Left ventricle myocardium superior (tissue), 1 donor: ENCODE data around the gene HHIP. TPM values are rescaled to one million over a fixed set of nuclear protein-coding genes. Genes with fewer than 3 reads are reported as not detected.

Experiments
- ATAC-seq: fragments of 200-7000 bp; cut with Tn5 transposase; one replicate; pipeline ENCODE4 v1.9.1; 2020; ENCODE audit warnings: mild to moderate bottlenecking, moderate library complexity
- DNase-seq: peaks from one replicate; pipeline ENCODE4 v3.0.0-alpha.2; 2020
- intact Hi-C: fragments of 100-400 bp; cut with micrococcal nuclease; formaldehyde crosslinking; loops from one replicate; pipeline ENCODE4 v1.11.0; 2022
- total RNA-seq: library from RNA; stranded (reverse); fragmentation: NEBNext Ultra II Directional; extraction: Animal tissue kit (Norgen Biotek cat#: 25700); gene quantifications from one replicate; pipeline ENCODE4 v1.2.1, GENCODE V29; 2021
- donor health status: DM: no; HTN: yes; CAD: no; lungs with severe emphysema.

HHIP gene
- total RNA-seq, 1 donor from 2014 or later = not detected

DNA sequence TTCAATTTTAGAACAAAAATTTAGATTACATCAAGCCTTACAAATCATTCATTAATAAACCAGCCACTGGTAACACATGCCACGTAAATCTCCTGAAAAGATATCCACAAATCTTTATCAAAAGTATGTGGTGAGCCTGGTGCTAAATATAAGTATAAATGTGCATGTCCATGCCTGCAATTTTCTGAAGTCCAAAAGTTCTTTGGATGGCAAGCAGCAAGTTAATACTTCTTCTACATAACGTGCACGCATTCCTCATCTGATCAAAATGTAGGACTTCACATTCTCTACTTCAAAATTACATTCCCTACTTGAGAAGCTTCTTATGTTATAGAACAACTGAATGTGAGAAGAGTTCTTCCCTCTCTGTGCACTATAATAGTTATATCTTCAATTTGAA, 49.8 kb downstream of the HHIP start:
- ATAC-seq = no peak
- intact Hi-C loops = no loop called here
- DNase-seq = no peak

DNA sequence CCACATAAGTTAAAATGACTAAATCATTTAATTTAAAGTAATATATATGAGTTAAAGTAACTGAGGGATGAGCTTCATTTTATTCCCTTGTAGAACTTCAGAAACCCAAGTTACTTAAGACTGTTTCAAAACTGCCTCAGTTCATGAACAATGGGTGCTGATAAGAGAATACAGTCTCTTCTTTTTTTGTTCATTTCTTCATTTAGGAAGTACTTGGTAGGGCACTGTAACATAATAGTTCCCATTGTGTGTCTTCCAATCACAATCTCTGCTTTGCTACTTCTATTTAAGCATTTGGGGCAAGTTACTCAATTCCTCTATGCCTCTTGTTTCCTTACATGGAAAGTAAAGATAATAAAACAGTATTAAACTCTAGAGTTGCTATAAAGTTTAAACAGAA, 50.4 kb downstream of the HHIP start:
- intact Hi-C loops = no loop called here

DNA sequence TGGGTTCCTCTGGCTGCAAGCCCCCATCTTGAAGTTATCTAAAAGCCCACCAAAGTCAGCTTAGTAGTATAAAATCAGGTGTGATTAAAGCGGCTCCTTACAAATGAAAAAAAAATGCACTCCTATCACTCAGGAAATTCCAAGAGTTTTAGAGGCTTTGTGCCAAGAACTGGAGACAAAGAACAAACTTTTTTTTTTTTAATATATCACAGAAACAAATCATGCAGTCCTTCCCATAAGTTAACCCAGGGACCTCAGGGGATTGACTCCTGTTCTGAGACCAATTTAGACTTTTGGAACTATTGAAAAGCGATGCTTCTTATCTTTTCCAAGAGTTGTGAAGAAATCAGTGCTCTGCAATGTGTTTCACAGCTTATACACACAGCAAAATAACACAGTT, 53.6 kb downstream of the HHIP start:
- intact Hi-C loops = no loop called here
- DNase-seq = no peak
- no peak for ATAC-seq

More for the DNA sequence above, 50.4 kb downstream of the HHIP start:
- DNase-seq = no peak
- no peak for ATAC-seq

DNA sequence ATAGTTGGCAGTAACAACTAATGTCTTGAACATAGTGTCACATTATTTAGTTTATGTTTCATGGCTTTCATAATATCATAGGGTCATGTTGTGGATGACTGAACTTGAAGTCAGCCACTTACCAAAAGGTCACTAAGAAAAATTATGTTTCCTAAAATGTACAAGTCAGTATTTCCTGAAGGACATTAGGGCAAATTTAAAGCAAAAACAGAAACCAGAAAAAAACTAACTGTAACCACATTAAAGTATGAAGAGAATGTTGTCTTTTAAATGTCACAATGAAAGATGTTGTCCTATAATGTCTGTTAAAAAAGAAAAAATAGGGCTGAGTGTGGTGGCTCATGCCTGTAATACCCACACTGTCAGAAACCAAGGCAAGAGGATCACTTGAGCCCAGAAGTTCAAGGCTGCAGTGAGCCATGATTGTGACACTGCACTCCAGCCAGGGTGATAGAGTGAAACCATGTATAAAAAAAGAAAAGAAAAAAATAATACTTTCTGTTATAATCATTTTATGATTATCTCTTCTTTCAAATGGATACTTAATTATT, 55.8 kb downstream of the HHIP start:
- ATAC-seq (no peak), DNase-seq (no peak)
- intact Hi-C loops = no loop called here

DNA sequence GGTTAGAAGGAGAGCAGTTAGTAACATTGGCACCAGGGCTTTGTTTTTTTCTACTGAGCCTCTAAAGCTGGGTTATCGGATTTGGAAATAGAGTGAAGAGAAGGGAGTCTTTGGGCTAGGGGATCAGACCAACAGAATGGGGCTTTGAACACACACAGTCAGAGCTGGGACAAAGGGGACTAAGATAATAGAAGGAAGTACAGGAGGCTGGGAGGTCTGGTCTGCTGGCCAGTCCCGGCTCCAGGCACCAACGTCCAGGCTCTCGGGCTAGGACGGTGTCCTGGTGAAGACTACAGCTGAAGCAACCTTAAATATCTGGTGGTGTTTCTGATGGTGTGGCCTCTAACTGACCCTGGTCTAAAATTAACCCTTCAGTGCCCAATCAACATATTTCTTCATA, 57.5 kb downstream of the HHIP start:
- intact Hi-C loops = no loop called here
- DNase-seq = no peak
- no peak for ATAC-seq

DNA sequence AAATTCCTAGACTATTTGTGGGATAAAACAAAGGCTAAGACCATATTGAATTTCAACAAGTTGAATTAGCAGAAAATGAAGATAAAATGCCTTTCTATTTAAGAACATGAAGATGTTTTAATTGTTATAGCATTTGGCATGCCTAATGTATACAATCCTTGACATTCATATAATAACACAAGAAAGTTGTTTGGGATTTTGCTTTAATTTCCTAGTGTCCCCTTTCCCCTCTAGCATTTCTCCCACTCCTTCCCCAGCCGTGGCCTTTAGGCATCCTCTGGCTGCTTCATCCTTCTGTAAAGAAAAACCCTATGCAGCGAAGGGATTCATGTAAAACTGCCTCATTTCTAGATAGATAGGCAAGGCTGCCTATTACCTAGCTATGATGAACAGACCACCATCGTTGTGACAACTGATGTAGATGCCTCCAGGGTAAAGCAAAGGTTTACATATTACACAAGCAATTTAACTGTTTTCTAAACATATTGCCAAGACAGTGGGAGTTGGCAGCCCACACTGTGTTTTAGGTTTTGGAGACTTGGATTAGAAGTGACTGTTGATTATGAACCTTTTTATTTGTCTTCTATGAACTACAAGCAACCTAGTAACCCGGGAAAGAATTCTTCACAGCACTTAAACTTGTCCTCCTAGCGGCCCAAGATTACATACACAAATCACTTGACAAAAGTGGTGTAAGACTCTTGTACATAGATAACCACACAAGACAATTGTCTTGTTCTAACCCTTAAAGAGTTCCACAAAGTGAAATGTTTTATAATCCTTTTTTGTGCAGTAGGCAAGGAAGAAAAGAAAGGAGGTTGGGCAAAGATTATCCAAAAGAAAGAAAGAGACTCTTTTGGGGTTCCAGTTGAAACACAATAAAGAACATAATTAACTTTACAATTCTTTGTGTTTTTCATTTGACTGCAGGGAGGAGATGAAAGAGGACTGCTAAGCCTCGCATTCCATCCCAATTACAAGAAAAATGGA, 59.9 kb downstream of the HHIP start:
- no peak for ATAC-seq
- intact Hi-C loops = no loop called here
- no peak for DNase-seq

DNA sequence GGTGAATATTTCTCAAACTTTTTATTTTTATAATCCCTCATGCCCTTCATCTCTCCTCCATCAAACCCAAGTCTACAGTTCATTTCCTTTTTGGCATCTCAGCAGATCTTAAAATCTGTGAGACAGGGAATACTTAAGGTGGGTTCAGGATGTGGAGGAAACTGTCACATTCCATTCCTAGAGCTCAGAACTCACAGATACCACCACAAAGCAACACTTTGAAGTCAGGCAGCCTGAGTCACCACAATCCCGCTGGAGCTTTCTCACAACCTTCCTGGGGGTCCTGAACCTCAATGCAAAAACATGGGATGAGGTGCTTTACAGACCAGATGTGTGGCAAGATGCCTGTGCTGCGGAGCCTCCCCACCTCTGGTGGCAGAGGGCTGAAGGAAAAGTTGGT, 63.2 kb downstream of the HHIP start:
- intact Hi-C loops = no loop called here
- DNase-seq (no peak), ATAC-seq (no peak)

DNA sequence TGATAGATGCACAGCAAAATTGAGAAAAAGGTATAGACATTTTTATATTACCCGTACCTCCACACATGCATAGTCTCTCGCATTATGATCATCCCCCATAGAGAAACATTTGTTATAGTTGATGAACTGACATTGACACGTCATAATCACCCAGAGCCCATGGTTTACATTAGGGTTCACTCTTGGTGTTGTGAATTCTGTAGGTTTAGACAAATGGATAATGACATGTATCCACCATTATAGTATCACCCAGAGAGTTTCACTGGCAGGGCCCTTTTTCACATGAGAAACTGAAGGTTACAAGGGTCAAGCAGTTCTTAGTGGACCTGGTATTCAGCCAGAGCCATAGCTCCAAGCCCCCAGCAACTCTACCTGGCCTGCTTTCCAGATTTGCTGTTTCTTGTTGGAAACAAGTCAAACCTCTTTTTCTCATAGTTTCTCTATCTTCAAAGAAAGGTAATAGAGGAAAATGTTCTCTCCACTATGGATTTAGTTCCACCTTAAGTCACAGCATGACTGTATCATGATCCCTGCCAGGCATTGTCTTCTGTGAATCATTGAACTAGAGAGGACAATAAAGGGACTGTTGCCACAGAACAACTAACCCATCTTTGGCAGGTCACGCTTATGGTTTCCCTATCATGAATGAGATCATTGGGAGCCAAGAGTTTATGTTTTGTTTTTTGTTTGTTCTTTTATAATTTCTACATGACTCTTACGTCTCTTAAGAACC, 64.0 kb downstream of the HHIP start:
- intact Hi-C loops = no loop called here
- peak; percentile 62 for ATAC-seq
- no peak for DNase-seq

DNA sequence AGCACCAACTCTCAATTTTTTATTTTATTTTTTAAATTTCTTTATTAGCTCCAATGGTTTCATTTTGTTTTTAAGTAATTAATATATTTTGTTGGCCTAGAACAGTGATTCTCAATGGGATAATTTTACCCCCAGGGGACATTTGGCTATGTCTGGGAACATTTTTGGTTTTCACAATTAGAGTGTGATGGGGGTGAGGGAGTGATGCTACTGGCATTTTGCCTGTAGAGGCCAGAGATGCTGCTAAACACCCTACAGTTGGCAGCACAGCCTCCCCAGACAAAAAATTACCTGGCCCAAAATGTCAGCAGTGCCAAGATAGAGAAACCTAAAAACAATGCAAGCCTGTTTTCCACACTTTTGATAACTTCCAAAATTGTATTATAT, 64.6 kb downstream of the HHIP start:
- no peak for DNase-seq
- intact Hi-C loops = no loop called here
- no peak for ATAC-seq

DNA sequence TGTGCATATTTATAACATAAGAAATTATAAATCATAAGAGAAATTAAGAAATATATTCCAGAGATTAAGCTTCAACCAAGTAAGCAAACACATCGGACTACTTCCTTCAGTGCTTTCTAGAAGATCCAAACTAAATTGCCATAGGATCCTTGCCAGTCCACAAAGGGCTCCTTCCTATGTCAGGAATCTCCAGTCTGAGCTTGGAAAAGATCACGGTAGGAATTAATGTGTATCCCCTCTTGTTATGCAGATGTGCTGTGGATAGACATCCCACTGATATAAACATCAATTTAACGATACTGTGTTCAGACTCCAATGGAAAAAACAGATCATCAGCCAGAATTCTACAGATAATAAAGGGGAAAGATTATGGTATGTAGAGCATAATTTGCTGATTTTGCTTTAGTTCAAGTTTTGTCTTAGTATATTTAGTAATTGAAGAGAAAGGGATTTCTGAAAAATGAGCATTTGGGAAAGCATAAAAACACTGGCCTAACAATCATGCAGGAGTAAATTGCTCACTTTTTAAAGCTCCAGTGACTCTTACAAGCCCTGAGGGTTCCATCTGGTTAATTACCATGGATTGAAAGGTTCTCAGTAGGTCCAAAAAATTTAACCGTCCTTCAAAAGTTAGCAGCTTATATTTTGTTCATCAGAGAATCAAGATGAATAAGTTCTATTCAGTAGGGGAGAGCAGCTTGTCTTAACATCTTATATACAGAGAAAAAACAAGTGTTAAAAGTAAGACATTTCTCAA, 65.9 kb downstream of the HHIP start:
- no peak for ATAC-seq
- no peak for DNase-seq

DNA sequence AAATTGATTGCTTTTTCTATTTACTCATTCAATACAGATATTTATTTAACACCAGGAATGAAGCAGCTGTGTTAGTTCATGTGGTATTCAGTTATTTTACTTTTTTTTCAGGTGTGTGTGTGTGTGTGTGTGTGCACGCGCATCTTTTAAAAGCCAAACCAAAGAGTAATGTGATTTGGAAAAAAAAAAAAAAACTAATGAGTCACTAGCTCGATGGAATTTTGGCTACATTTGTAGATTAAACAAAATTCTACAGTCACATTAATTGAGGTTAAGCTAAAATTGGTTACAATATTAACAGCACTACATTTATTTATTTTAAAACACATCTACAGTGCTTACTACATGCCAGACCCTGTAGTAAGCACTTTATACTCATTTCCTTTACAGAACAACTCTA, 66.8 kb downstream of the HHIP start:
- no peak for ATAC-seq
- intact Hi-C loops = no loop called here
- no peak for DNase-seq

More for the DNA sequence above, 65.9 kb downstream of the HHIP start:
- intact Hi-C loops = no loop called here

DNA sequence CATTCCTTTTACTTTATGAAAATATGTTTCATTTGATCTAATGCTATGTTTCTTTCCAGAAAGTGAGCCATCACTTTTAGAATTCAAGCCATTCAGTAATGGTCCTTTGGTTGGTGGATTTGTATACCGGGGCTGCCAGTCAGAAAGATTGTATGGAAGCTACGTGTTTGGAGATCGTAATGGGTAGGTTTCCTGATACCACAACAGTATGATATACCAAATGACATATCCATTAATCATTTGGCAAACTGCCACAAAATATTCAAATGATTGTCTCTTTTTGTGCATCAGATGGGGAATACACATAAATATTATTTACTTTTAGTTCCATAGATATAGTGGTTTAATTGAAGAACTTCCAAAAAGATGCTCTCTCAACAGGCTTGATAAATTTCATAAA, 68.2 kb downstream of the HHIP start:
- intact Hi-C loops = no loop called here
- no peak for ATAC-seq

DNA sequence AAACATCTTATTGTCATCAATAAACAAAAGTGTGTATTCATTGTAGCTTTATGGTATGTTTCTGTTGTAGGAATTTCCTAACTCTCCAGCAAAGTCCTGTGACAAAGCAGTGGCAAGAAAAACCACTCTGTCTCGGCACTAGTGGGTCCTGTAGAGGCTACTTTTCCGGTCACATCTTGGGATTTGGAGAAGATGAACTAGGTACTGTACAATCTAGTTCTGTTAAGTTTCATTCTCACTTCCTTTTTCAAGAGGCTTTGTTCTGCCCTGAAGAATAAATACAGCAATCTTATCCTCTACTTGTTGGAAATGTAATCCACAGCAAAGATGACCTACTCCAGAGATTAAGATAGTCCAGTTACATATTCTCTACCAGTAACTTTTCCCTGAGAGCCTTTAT, 69.3 kb downstream of the HHIP start:
- intact Hi-C loops = no loop called here

More for the DNA sequence above, 68.2 kb downstream of the HHIP start:
- no peak for DNase-seq

DNA sequence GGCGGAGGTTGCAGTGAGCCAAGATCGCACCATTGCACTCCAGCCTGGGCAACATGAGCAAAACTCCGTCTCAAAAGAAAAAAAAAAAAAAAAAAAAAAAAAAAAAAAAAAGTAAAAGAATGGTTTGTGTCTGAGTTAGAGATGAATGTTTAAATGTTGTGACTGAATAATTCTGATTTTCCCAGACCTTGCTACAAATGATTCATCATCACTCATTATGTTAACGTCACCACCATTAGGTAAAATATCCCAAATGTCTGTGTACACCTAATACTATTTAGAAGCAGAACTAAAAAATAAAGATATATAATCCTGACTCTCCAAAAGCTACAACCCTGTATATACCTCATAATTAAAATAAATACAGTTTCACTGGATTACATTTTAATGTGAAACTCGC, 70.8 kb downstream of the HHIP start:
- no peak for ATAC-seq

More for the DNA sequence above, 69.3 kb downstream of the HHIP start:
- ATAC-seq (no peak), DNase-seq (no peak)

DNA sequence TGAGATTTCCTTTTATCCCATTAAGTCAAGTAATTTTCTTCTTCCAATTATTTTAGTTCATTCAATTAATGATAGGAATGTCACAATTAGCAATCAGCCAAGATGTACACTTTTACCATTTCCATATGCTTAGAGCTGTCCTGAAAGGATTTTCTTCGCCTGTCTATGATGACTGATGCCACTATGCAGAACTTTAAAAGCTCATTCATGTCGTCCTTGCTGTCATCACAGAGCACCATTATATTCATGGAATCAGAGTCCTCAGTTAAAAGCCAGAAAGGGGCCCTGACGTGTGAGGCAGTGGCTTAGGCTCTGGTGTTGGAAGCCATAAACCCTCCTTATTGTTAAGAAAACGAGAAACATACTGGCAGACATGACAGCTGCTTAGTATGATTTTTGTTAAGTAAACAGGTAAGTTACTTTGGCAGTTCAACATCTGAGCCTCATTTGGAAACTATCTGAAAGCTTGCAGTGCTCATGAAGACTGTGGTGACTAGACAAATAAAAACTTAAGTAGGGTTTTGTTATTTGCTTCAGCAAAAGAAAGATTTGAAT, 73.1 kb downstream of the HHIP start:
- ATAC-seq (no peak), DNase-seq (no peak)
- intact Hi-C loops = no loop called here

More for the DNA sequence above, 70.8 kb downstream of the HHIP start:
- intact Hi-C loops = no loop called here
- no peak for DNase-seq

DNA sequence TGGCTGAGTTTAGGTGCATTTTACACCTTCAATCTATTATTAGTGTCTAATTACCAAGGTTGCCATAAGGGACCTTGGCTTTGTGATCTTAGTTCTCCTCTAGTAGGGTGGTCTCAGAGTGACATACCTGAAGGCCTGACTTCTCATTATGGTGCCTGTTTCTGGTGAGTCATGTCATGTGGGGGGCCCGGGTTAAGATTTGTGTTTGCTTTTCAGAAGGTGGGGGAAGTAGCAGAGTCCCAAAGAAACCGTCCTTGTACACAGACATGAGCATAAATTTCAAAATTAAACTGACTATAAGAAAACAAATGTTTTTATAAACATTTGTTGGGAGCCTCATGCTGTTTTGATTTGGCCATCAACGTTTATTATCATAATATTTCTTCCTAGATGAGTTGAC, 74.5 kb downstream of the HHIP start:
- ATAC-seq = no peak
- intact Hi-C loops = no loop called here

DNA sequence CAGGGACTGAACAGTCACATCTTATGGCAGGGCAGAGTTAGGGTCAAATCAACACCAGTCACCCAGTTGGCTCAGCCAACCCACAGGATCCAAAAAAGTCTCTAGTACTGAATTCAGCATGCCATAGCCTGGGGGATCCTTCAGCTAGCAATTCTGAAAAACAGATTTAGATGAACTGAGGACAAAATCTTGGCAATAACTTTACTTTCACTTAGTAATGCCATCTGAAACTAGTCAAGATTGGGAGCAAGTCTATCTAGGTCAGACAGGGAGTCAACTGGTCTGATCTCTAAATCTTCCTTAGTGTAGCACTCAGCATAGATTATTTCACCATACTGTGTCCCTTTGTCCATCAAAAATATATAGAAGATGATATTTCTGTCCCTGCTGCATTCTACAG, 76.0 kb downstream of the HHIP start:
- DNase-seq (no peak), ATAC-seq (no peak)

More for the DNA sequence above, 74.5 kb downstream of the HHIP start:
- DNase-seq = no peak

DNA sequence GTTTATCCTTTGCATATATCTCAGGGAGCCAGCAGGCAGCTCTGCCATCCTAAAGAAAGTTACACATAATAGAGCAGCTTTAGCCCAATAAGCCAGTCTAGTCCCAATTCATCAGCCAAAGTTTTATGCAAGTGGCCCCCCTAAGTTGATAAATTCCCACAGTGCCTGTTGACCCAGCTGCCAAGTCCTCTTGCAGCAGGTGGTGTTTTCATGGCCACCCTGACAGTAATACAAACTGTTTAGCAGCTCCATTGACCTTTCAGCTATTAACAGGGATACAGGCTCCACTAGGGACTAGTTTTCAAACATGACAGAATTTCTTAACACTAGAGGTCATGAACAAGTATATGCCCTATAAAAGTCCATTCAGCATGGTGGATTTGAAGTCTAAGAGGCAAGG, 77.5 kb downstream of the HHIP start:
- intact Hi-C loops = no loop called here
- ATAC-seq (no peak), DNase-seq (no peak)

More for the DNA sequence above, 76.0 kb downstream of the HHIP start:
- intact Hi-C loops = no loop called here

DNA sequence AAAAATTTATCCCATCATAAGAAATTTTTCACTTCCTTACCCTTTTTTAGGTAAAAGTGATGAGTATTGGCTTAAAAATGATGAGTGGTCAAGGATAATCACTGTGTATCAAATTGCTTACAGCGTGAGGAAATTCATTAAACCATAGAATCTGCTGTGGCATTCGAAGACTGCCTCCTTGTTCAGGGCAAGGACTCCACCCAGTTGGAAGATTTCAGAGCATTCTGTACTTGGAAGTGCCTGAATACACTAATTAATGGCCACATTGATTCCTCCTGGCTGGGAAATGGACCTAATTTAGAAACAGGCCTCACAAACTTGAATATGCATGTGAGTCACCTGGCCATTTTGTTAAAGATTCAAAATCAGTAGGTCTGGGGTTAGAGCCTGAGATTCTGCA, 83.2 kb downstream of the HHIP start:
- DNase-seq (no peak), ATAC-seq (no peak)
- intact Hi-C loops = no loop called here
